SK-N-DZ (cell line): ENCODE results near the gene WDCP.

Source experiments
- DNase-seq: peaks from one replicate; pipeline ENCODE4 v3.0.0-alpha.2; 2015; ENCODE audit warnings: low spot score
- small RNA-seq, 2 experiments: library from RNA; depleted of rRNA; stranded (forward); fragments of <200 nt; gene quantifications; one replicate each; pipeline ENCODE3, GENCODE V24; 2014

The WDCP gene

GRCh38 chr2:24007693-24008092, 39.5 kb downstream of the WDCP start:
- no peak for DNase-seq

GRCh38 chr2:23994567-23994966, 52.6 kb downstream of the WDCP start:
- DNase-seq: no peak

- no peak for DNase-seq
Measured at GRCh38 chr2:23993736-23994269, 53.4 kb downstream of the WDCP start.

GRCh38 chr2:23992931-23993330, 54.3 kb downstream of the WDCP start:
- no peak for DNase-seq

- no peak for DNase-seq
Measured at GRCh38 chr2:23988371-23988770, 58.8 kb downstream of the WDCP start.

Small RNAs within 50 kb of the gene (small RNA-seq; reads per million reads assigned to genes)
- gene RN7SL610P (0 reads per million in 2 experiments), gene RNU6-370P (0 reads per million in 2 experiments)
